22Rv1 (cell line): ENCODE data around the gene DBN1.

ENCODE experiments used
- ZFX ChIP-seq: fragments of 450-650 bp; IDR thresholded peaks from 2 replicates; pipeline ENCODE4 v1.6.1; 2017; ENCODE audit warnings: antibody characterized with exemption, borderline replicate concordance
- TF ChIP-seq, protein P1 (sequence below): fragments of 450-650 bp; IDR thresholded peaks from 2 replicates; pipeline ENCODE4 v1.5.1; 2017; ENCODE audit warnings: mild to moderate bottlenecking

- no peak for TF ChIP-seq ZFX
- TF ChIP-seq, protein P1, sequence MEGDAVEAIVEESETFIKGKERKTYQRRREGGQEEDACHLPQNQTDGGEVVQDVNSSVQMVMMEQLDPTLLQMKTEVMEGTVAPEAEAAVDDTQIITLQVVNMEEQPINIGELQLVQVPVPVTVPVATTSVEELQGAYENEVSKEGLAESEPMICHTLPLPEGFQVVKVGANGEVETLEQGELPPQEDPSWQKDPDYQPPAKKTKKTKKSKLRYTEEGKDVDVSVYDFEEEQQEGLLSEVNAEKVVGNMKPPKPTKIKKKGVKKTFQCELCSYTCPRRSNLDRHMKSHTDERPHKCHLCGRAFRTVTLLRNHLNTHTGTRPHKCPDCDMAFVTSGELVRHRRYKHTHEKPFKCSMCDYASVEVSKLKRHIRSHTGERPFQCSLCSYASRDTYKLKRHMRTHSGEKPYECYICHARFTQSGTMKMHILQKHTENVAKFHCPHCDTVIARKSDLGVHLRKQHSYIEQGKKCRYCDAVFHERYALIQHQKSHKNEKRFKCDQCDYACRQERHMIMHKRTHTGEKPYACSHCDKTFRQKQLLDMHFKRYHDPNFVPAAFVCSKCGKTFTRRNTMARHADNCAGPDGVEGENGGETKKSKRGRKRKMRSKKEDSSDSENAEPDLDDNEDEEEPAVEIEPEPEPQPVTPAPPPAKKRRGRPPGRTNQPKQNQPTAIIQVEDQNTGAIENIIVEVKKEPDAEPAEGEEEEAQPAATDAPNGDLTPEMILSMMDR: no peak
These were observed 33.8 kb downstream of the DBN1 start for GRCh38 chr5:177439518-177440053.
